Small intestine (tissue), 7 donors: ENCODE results near the gene TUBA4A. TPM values are rescaled to one million over a fixed set of nuclear protein-coding genes. Genes with fewer than 3 reads are reported as not detected.
A peak's percentile ranks its signal among the peaks of the same experiment; 100 is the strongest.

Experiments used
- DNase-seq, 2 donors: peaks; one replicate each; pipeline versions ENCODE4 v3.0.0 to v3.0.0-alpha.2; 2013
- FAIRE-seq: peaks from 2 replicates; lab custom pipeline; 2012; peaks lifted over from hg19 to GRCh38; lab: Jason Lieb, UNC
- H3K27ac ChIP-seq, 3 donors: one replicate each; pipeline ENCODE4 v1.5.1; 2013; ENCODE audit warnings: low read length in 2 of 3, mild to moderate bottlenecking in 2 of 3, control low read depth in 1 of 3, inconsistent platforms in 1 of 3, low read depth in 1 of 3, moderate library complexity in 1 of 3
- H3K27me3 ChIP-seq, 3 donors: one replicate each; pipeline ENCODE4 v1.6.1; 2013; ENCODE audit warnings: low read length in 3 of 3, inconsistent platforms in 1 of 3; ENCODE audit not compliant: control insufficient read depth in 3 of 3, insufficient read depth in 3 of 3
- H3K36me3 ChIP-seq, 3 donors: one replicate each; pipeline ENCODE4 v1.6.1; 2013; ENCODE audit warnings: low read length in 3 of 3, inconsistent platforms in 1 of 3, low read depth in 1 of 3, mild to moderate bottlenecking in 1 of 3, moderate library complexity in 1 of 3; ENCODE audit not compliant: control insufficient read depth in 3 of 3, insufficient read depth in 2 of 3
- H3K4me1 ChIP-seq, 3 donors: one replicate each; pipeline ENCODE4 v1.6.1; 2013; ENCODE audit warnings: low read length in 2 of 3, inconsistent platforms in 1 of 3, low read depth in 1 of 3, mild to moderate bottlenecking in 1 of 3, moderate library complexity in 1 of 3; ENCODE audit not compliant: control insufficient read depth in 3 of 3, insufficient read depth in 2 of 3
- H3K4me3 ChIP-seq, 3 donors: one replicate each; pipeline ENCODE4 v1.5.1; 2013; ENCODE audit warnings: low read length in 3 of 3, control low read depth in 1 of 3, inconsistent platforms in 1 of 3, low read depth in 1 of 3, mild to moderate bottlenecking in 1 of 3, moderate library complexity in 1 of 3
- H3K9me3 ChIP-seq, 2 donors: one replicate each; pipeline ENCODE4 v1.6.1; 2013; ENCODE audit warnings: low read depth in 1 of 2, low read length in 1 of 2; ENCODE audit not compliant: control insufficient read depth in 2 of 2, insufficient read depth in 1 of 2
- WGBS, 3 donors: extraction: QIAGEN DNeasy Blood & Tissue Kit; methylation state at CpG; one replicate each; pipeline ENCODE4 v1.1.7; 2013; 5-methylcytosine and 5-hydroxymethylcytosine counted together
- polyA plus RNA-seq, 4 donors: library from polyadenylated mRNA; stranded (reverse) in 3 of 4; unstranded in 1 of 4; fragments of 200-250 nt in 3 of 4; fragments of 120-200 nt in 1 of 4; gene quantifications; one replicate each; pipeline versions ENCODE4 v1.2.1 to v1.2.3, GENCODE V29; 2013
- donor health status: healthy with polysubstance abuse.
- donor health status: control.
- donor health status: control.
- donor health status: Bipolar disorder and iron deficiency.
- donor health status: healthy.

The TUBA4A gene
- polyA plus RNA-seq, 4 donors = 42.1 to 62.0 (median 49.8) TPM

GRCh38 chr2:219234331-219234730, 19.4 kb downstream of the TUBA4A start:
- FAIRE-seq = no peak
- Histone ChIP-seq H3K27me3 (no peaks in the 10 kb centered on the region), H3K4me1 (no peaks in the 10 kb centered on the region), H3K36me3 (peaks cover 12 to 58% (median 28%) of the 10 kb centered on the region in 3 donors), H3K9me3 (no peaks in the 10 kb centered on the region), H3K4me3 (no peak overlapping the region), H3K27ac (no peak overlapping the region)
- DNase-seq = no peak
- 74 to 94% (median 92%) methylated on average over 3 of the region's 3 CpGs for WGBS, 3 donors

GRCh38 chr2:219230059-219230540, 23.6 kb downstream of the TUBA4A start:
- FAIRE-seq (no peak), DNase-seq (peak; percentile 72 to 87)
- WGBS, 3 donors = 0 to 1% (median 0%) methylated on average over 24 of the region's 24 CpGs
- no peaks in the 10 kb centered on the region for H3K27me3 ChIP-seq
- H3K4me3 ChIP-seq = peak overlapping the region; percentile 38 to 85 (median 72)
- peaks cover 14 to 55% (median 27%) of the 10 kb centered on the region in 3 donors for H3K36me3 ChIP-seq
- H3K4me1 ChIP-seq = peaks cover 5 to 13% (median 10%) of the 10 kb centered on the region in 3 donors
- no peaks in the 10 kb centered on the region for H3K9me3 ChIP-seq
- peak overlapping the region; percentile 85 to 98 (median 87) for H3K27ac ChIP-seq

DNA sequence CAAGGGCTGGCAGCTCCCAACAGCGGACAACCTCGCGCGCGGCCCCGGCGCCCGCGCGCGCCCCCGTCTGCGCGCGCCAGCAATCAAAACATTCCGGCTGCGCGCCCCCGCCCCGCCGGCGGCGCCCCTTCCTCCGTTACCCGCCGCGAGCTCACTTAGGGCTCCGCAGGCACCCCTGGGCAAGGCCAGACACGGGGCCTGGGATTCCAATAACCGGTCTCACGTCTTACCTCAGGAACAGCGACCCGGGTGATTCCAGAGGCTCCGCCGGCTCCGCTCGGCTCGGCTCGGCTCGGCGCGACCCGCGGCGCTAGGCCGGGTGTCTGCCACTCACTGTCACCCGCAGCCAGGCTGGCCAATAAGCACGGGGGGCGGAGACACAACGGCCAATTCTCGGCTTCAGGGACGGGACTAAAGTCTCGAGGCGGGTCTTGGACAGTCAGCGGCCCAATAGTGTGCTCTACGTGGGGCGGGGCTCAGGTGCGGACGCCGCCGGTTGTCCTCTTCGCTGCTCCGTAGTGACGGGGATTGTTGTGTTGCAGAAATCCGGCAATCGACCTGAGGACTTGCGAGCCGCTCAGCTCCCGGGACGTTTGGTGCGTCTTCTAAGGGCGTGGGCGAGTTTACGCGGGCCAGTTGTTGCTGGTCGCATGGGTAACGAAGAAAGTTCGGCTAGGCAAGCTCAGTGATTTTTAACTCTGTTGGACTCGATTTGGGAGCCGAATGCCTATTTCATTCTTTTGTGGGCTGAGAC, 24.2 kb downstream of the TUBA4A start, which contains the start of the genes ANKZF1 and ATG9A:
ANKZF1 (plus strand) TSS at position 502 of the 754 bp plus-strand sequence. CDS start 452 bp downstream, outside the sequence.
ATG9A (minus strand) TSS at position 332 of the 754 bp plus-strand sequence. CDS start 1,612 bp downstream, outside the sequence.
- peak within 1 kb of the TSS; percentile 87 to 98 (median 95) for H3K27ac ChIP-seq
- peak within 1 kb of the TSS; percentile 63 to 85 (median 84) for H3K4me3 ChIP-seq
- no peaks in the 10 kb centered on the region for H3K9me3 ChIP-seq
- DNase-seq (peak; percentile 99 to 100), FAIRE-seq (peak; percentile 26)
- peaks cover 15 to 55% (median 26%) of the 10 kb centered on the region in 3 donors for H3K36me3 ChIP-seq
- peaks cover 5 to 13% (median 10%) of the 10 kb centered on the region in 3 donors for H3K4me1 ChIP-seq
- H3K27me3 ChIP-seq = no peaks in the 10 kb centered on the region
- 0 to 1% (median 0%) methylated on average over 65 to 80 of the region's 80 CpGs for WGBS, 3 donors

GRCh38 chr2:219228911-219229304, 24.8 kb downstream of the TUBA4A start:
- Histone ChIP-seq H3K36me3 (peaks cover 15 to 57% (median 30%) of the 10 kb centered on the region in 3 donors), H3K27ac (peak overlapping the region; percentile 86 to 98 (median 95)), H3K9me3 (no peaks in the 10 kb centered on the region), H3K4me1 (peaks cover 5 to 13% (median 10%) of the 10 kb centered on the region in 3 donors), H3K4me3 (peak overlapping the region; percentile 63 to 85 (median 84)), H3K27me3 (no peaks in the 10 kb centered on the region)
- whole genome bisulfite sequencing, 3 donors = 0 to 2% (median 1%) methylated on average over 11 to 19 of the region's 19 CpGs
- no peak for DNase-seq
- FAIRE-seq = no peak

DNA sequence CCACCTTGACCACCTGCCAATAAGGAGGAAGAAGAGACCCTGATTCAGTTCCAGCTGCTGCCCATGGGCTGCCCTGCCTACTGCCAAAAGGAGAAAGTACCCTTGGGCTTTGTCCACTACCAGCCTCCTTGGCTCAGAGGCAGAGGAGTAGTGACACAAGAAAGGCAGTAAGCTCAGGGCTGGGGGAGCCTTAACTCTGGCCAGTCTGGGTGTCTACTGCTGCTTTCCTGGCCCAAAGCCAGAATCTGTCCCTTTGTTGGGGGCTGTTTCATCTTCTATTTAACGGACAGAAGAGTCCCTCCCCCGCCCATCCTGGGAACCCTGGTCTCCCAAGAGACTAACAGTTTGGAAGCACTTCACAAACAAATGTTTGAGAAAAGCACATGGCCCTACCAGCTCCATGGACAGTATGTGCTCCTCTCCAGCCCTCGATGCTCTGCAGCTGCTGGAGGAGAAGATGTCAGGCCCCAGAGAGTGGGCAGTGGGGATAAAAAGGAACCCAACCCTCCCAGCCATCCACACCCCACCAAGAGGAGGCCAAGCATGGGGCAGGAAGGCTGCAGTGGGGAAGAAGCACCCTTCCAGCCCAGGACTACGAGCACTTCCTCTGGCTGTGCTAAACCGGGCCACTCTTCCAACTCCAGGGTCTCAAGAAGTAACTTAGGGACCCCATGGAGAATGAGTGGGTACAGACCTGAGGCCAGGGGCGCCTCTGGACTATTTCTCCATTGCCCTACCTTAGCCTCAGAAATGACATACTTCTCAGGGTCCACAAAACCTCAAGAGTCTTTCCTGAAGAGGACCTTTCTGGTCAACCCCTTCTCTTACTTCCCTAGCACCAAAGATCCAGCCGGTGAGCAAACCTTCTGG, 25.4 kb downstream of the TUBA4A start:
- Histone ChIP-seq H3K27me3 (no peaks in the 10 kb centered on the region), H3K36me3 (peaks cover 12 to 58% (median 32%) of the 10 kb centered on the region in 3 donors), H3K4me1 (peaks cover 5 to 13% (median 10%) of the 10 kb centered on the region in 3 donors), H3K4me3 (peak overlapping the region; percentile 63 to 85 (median 84)), H3K9me3 (no peaks in the 10 kb centered on the region), H3K27ac (peak overlapping the region; percentile 86 to 98 (median 95))
- 31 to 40% (median 36%) methylated on average over 7 of the region's 7 CpGs for WGBS, 3 donors
- DNase-seq (no peak), FAIRE-seq (no peak)

GRCh38 chr2:219225350-219225749, 28.4 kb downstream of the TUBA4A start:
- Histone ChIP-seq H3K9me3 (no peaks in the 10 kb centered on the region), H3K4me1 (peaks cover 5 to 13% (median 10%) of the 10 kb centered on the region in 3 donors), H3K36me3 (peaks cover 14 to 72% (median 32%) of the 10 kb centered on the region in 3 donors), H3K4me3 (no peak overlapping the region), H3K27ac (no peak overlapping the region), H3K27me3 (no peaks in the 10 kb centered on the region)
- no peak for DNase-seq
- FAIRE-seq = no peak
- WGBS, 3 donors = 77 to 84% (median 80%) methylated on average over 3 of the region's 3 CpGs

DNA sequence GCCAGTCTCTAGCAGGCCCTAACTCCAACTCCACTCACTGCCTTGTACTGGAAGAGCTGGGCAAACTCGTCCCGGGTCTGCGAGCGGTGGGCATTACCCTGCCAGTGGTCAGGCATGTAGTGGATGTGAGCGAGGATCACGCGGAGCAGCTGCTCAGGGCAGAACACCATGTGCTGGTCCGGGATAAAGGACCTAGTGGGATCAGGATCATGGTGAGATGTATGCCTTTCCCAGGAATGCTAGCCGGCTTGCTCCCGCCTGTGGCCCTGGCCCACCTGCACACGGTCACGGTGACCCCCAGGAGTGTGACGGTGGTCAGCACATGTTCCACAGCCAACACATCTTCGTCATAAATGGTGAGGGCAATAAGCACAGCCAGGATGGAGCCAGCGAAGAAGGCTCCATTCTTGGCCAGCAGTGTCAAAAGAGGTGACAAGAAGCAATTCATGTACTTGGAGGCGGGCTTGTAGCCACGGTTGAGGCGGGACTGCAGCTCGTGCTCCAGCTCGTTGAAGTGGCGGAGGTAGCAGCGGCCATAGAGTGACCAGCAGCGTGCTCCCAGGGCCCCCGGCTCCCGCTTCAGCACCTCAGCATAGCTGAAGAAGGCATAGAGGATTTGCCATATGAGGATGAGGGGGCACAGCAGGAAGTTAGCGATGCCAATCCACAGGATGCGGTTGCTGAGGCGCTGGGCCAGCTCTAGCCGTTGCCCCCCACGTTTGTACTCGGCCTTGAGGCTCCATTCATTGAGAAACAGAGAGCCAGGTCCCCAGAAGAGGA, 29.7 kb downstream of the TUBA4A start:
- no peak overlapping the region for H3K4me3 ChIP-seq
- 95 to 97% (median 95%) methylated on average over 29 to 31 of the region's 31 CpGs for WGBS, 3 donors
- H3K27me3 ChIP-seq = no peaks in the 10 kb centered on the region
- H3K4me1 ChIP-seq = peaks cover 8 to 23% (median 15%) of the 10 kb centered on the region in 3 donors
- H3K36me3 ChIP-seq = peaks cover 14 to 85% (median 34%) of the 10 kb centered on the region in 3 donors
- DNase-seq (no peak), FAIRE-seq (no peak)
- no peaks in the 10 kb centered on the region for H3K9me3 ChIP-seq
- no peak overlapping the region for H3K27ac ChIP-seq
